HG02938 (cell line): Measurements from ENCODE around the gene KCNK4.

Experiments used
- ATAC-seq: cut with Tn5 transposase; IDR thresholded peaks from one replicate; pipeline ENCODE4 v1.9.1; 2021; ENCODE audit warnings: mild to moderate bottlenecking, moderate library complexity; ENCODE audit not compliant: unreplicated experiment

Gene KCNK4

DNA sequence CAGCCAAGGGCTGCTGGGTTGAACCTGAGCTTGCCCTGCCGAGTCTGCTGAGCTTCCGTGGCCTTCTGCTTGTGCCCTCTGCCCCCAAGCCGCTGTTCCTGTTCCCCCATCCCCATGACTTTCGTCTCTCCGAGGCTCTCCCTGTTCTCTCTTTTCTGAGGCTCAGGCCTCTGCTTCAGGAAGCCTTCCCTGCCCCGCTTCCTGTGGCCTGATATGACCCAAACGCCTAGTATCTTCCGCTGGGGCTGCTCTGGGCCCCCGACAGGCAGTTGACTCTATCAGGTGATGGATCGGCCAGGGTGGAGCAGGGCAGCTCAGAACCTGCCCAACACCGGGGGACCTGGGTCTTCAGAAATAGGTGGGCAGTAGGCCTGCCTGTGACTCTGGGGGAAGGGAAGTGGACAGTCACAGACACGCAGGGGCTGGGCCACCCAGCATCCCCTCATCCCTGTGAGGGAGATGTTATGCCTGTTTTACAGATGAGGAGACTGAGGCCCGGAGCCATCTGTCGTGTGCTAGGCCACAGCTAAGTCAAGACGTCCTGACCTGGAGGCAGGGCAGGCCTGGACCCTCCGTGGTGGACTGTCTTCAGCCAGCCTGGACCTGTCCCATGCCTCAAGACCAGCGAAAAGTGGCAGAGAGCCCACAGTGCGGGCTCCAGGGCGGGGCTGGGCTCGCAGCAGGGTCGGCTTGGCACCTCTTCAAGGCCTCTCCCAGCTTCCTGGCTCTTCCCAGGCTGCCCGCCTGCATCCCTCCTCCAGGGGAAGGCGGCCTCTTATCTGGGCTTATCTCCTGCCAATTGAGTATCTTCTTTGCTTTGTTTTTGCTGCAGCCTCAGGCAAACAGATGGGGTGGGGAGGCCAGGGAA, 22.8 kb upstream of the KCNK4 start:
- no peak for ATAC-seq

DNA sequence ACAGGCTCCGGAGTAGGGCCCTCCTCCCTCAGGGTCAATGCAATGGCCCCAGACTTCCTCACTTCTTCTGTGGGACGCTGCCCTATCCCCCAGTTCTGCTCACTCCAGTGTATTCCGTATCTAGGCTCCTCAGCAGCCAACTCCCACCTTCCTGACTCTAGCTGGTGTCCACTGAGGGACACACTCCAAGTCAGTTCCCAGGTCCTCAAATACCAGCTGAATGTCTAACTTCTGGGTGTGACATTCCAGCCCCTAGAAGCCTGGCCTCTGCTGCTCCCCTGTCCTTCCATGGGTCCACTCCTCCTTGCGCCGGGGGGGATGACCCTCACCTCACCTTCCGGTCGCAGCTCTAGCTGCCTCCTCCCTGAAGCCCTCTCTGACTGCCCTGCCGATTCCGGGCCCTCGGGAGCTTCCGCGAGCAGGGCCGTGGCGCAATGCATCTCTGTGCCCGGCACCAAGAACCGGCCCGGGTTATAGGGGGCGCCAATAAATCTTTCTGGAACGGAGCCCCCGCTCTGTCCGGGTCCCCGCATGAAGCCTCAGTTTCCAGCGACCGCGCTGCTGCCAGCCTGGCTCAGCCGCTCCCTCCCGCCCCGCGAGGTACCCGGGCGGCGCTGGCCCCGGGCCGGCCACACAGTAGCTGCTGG, 22.1 kb upstream of the KCNK4 start:
- peak; percentile 9 for ATAC-seq

DNA sequence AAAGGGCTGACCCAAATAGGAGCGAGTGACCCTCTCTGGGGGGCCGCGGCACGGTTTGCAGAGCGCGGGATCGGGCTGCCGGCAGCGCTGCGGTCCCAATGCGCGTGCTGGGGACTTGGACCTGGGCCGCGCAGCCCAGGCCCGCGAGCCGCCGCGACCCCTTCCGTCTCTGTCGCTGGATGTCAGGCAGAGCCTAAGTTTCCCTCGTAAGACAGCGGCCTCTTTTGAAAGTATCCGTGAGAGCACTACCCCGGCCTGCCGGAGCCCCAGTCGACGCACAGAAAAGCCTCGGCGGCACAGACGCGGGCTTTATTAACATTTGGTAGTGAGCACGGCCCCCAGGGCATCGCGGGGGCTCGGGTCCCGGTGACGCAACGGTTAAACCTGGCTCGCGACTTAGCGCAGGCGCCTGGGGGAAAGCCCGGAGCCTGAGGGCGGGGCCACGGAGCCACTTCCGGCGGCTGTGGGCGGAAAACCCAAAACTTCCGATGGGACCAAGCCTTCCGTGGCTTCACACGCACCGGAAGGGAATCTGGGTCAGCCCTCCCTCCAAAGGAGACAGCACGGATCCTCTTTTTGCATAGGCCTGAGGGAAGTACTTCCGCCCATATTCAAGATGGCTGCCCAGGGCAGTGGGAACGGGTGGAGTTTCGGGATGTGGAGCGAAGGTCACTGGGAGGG, 21.4 kb upstream of the KCNK4 start:
- ATAC-seq: peak; percentile 67

DNA sequence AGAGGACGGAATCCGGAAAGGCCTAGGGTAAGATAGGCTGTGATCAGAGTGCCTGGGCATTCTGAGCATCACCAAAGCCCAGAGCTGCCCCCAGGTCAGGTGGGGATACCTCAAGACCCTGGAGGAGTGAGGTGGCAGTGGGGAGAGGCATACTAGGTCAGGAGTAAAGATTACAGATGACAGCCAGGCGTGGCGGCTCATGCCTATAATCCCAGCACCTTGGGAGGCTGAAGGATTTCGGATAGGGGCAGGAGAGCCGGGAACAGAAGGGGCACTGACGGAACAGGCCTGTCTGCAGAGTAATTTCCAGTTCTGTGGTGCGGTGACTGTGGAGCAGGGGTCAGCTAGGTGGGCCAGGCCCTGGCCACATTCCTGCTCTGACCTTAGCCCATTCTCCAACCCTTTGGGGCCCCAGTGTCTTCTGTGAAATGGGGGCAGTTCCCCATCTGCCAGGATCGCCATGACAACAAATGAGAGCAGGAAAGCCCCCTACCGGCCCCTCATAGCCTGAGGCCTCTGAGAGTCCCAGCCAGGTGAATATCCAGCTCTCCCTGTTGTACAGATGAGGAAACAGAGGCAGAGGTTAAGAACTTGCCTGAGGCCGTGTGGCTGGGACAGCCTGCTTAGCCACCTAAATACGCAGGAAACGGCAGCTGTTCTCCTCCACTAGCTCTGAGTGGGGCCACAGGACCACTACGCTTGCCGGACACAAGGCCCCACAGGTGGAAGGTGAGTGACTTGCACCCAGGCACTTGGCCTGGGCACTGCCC, 15.9 kb upstream of the KCNK4 start:
- ATAC-seq: no peak

DNA sequence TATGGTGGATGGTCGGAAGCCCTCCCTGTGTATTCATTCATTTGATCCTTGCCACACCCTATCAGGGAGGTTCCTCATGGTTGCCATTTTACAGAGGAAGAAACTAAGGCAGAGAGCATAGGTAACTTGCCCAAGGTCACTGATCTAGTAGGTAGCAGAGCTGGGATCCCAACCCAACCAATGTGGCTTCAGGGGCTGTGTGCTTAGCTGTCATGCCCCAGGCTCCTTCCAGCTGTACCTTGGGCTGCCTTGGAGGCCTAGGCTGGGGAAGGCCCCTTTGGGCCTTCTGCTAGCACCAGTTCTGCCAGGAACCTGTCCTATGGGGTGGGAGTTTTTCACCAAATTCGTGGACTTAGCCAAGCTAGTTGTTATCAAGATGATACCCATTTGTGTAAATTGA, 15.3 kb upstream of the KCNK4 start:
- no peak for ATAC-seq

GRCh38 chr11:64276653-64277431, 14.3 kb upstream of the KCNK4 start:
- no peak for ATAC-seq

- ATAC-seq: no peak
Measured at GRCh38 chr11:64278576-64279190, 12.4 kb upstream of the KCNK4 start.

- no peak for ATAC-seq
Measured at GRCh38 chr11:64281957-64282770, 8.9 kb upstream of the KCNK4 start.

GRCh38 chr11:64283092-64283491, 8.0 kb upstream of the KCNK4 start:
- ATAC-seq: no peak

GRCh38 chr11:64284048-64284961, 6.8 kb upstream of the KCNK4 start, which contains the start of gene BAD:
Gene BAD (minus strand): TSS chr11:64284665. CDS start chr11:64284368, 297 bp downstream.
- ATAC-seq: peak; percentile 59

DNA sequence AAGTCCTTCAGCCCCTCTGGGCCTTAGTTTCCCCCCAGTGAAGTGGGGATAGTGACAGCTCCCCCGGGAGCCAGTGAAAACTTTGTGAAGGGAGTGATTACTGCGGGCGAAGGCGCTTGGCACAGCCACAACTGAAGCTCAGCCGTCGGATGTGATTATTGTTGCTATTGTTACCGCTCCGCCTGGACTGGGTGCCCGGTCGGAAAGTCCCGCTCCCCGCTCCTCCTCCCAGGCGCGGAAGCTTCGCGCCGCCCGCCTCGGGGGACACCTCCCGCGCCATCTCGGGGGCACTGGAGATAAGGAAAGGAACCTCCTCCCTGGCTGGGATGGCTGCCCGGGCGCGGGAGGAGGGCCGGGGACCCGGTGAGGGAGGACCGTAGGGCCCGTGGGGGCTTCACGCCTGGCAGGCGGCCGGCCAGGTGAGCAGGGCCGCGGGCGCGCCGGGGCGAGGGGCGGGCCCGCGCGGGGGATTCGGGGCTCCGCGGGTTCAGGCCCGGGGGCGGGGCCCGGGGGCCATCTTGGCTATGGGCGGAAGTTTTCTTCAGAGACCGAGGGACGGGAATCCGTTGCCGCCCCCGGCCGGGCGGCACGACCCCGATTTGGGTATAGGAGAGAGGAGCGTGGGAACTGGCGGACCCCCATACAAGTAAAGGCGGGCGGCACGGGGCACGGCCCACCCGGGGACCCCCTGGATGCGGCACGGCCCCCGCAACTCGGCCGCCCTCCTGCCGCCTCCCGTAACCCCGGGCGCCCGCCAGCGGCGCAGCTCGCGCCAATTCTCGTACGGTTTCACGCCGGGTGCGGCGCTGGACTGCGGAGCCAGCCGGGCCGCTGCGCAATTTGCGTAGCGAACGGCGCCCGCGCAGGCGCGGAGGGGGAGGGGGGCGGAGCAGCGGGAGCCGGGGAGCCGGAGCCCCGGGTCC, 5.9 kb upstream of the KCNK4 start, which contains the start of gene GPR137:
Gene GPR137 (plus strand): TSS at position 887 of the 923 bp plus-strand sequence. CDS start 677 bp downstream, outside the sequence.
- ATAC-seq: peak; percentile 43

- no peak for ATAC-seq
Measured at GRCh38 chr11:64285885-64286800, 5.0 kb upstream of the KCNK4 start.

DNA sequence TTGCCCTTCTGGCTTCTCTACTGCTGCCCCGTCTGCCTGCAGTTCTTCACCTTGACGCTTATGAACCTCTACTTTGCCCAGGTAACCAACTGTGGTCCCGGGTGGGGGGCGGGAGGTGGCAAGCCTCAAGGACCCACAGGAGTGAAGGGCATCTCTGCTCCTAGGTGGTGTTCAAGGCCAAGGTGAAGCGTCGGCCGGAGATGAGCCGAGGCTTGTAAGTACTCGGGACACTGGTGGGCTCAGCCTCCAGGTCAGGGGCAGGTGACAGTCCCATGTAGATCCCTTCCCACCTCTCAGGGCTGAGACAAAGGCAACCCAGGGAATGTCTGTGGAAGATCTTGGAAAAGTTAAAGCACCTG, 4.3 kb upstream of the KCNK4 start:
- no peak for ATAC-seq

GRCh38 chr11:64287676-64288352, 3.3 kb upstream of the KCNK4 start:
- no peak for ATAC-seq

DNA sequence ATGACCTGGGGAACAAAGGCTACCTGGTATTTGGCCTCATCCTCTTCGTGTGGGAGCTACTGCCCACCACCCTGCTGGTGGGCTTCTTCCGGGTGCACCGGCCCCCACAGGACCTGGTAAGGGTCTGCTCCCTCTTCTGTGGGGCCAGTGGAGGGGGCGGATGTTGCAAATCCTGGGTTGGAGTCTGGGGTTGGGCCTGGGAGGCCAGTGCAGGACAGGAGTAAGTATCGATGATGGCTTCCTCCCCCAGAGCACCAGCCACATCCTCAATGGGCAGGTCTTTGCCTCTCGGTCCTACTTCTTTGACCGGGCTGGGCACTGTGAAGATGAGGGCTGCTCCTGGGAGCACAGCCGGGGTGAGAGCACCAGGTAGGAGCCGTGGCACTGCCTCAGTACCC, 2.8 kb upstream of the KCNK4 start:
- no peak for ATAC-seq
